Osteoblast (primary cell): Measurements from ENCODE around the gene NCOA4. TPM values are rescaled to one million over a fixed set of nuclear protein-coding genes. Genes with fewer than 3 reads are reported as not detected.

ENCODE experiments used
- DNase-seq: peaks from one replicate; pipeline ENCODE4 v3.0.0; 2011; ENCODE audit warnings: low spot score, mixed read lengths; ENCODE audit not compliant: insufficient read length; ENCODE audit errors: missing footprints
- H2AFZ ChIP-seq: 2 replicates; pipeline ENCODE4 v1.6.0; 2011; ENCODE audit warnings: mild to moderate bottlenecking, low read length
- H3K27ac ChIP-seq: 2 replicates; pipeline ENCODE4 v1.5.1; 2011; ENCODE audit warnings: mild to moderate bottlenecking, low read depth, low read length, moderate library complexity
- H3K27me3 ChIP-seq: 2 replicates; pipeline ENCODE4 v1.6.0; 2012; ENCODE audit warnings: mild to moderate bottlenecking, control low read depth, inconsistent platforms, low read length, moderate library complexity; ENCODE audit not compliant: insufficient read depth
- H3K36me3 ChIP-seq: 2 replicates; pipeline ENCODE4 v1.5.1; 2011; ENCODE audit warnings: mild to moderate bottlenecking, low read length, control low read depth, moderate library complexity; ENCODE audit not compliant: insufficient read depth
- H3K4me1 ChIP-seq: 2 replicates; pipeline ENCODE4 v1.5.1; 2011; ENCODE audit warnings: mild to moderate bottlenecking, low read length, control low read depth, moderate library complexity; ENCODE audit not compliant: insufficient read depth
- H3K4me2 ChIP-seq: 2 replicates; pipeline ENCODE4 v1.6.0; 2011; ENCODE audit warnings: mild to moderate bottlenecking, low read length; ENCODE audit not compliant: insufficient read depth
- H3K4me3 ChIP-seq: fragments of 200-600 bp; sonication (generic); 3 replicates; pipeline ENCODE4 v1.5.1; 2012; ENCODE audit warnings: mild to moderate bottlenecking, low read length, inconsistent platforms; ENCODE audit not compliant: insufficient read depth
- H3K79me2 ChIP-seq: 2 replicates; pipeline ENCODE4 v1.6.0; 2012; ENCODE audit warnings: mild to moderate bottlenecking, low read length, control low read depth, inconsistent platforms; ENCODE audit not compliant: insufficient read depth
- H3K9me3 ChIP-seq: 2 replicates; pipeline ENCODE4 v1.5.1; 2011; ENCODE audit warnings: low read depth, low read length, control low read depth
- H4K20me1 ChIP-seq: 2 replicates; pipeline ENCODE4 v1.6.0; 2012; ENCODE audit warnings: mild to moderate bottlenecking, low read length, control low read depth; ENCODE audit not compliant: insufficient read depth
- CTCF ChIP-seq: IDR thresholded peaks from 2 replicates; pipeline ENCODE4 v1.5.1; 2011; ENCODE audit warnings: mild to moderate bottlenecking, low read depth, low read length, moderate library complexity; ENCODE audit errors: extremely low read depth
- total RNA-seq: library from RNA; depleted of rRNA; stranded (reverse); fragments of >200 nt; gene quantifications from 2 replicates; pipeline ENCODE4 v1.2.3, GENCODE V29; 2012

Gene NCOA4
- total RNA-seq, 1 donor, result 260 TPM

- no peak overlapping the region for H2AFZ ChIP-seq
- H3K27me3 ChIP-seq, result no peaks in the 10 kb centered on the region
- H3K27ac ChIP-seq, result peak overlapping the region; percentile 97
- no peak for TF ChIP-seq CTCF
- no peak for DNase-seq
- H3K79me2 ChIP-seq, result peaks cover 86% of the 10 kb centered on the region
- peaks cover 92% of the 10 kb centered on the region for H3K4me1 ChIP-seq
- peaks cover 21% of the 10 kb centered on the region for H3K36me3 ChIP-seq
- H3K4me3 ChIP-seq, result no peak overlapping the region
- H4K20me1 ChIP-seq, result peaks cover 42% of the 10 kb centered on the region
- no peaks in the 10 kb centered on the region for H3K9me3 ChIP-seq
- H3K4me2 ChIP-seq, result peak overlapping the region; percentile 14
Measured at GRCh38 chr10:46019177-46019528, 11.3 kb downstream of the NCOA4 start.

GRCh38 chr10:46018453-46019176, 11.8 kb downstream of the NCOA4 start:
- peaks cover 87% of the 10 kb centered on the region for H3K4me1 ChIP-seq

GRCh38 chr10:46017733-46018132, 12.7 kb downstream of the NCOA4 start:
- no peaks in the 10 kb centered on the region for H3K27me3 ChIP-seq
- H3K4me3 ChIP-seq, result no peak overlapping the region
- peaks cover 35% of the 10 kb centered on the region for H3K36me3 ChIP-seq
- peaks cover 83% of the 10 kb centered on the region for H3K4me1 ChIP-seq
- H2AFZ ChIP-seq, result no peak overlapping the region
- no peak for TF ChIP-seq CTCF
- peak overlapping the region; percentile 97 for H3K27ac ChIP-seq
- no peaks in the 10 kb centered on the region for H3K9me3 ChIP-seq
- H3K4me2 ChIP-seq, result peak overlapping the region; percentile 14
- DNase-seq, result no peak
- peaks cover 84% of the 10 kb centered on the region for H3K79me2 ChIP-seq
- H4K20me1 ChIP-seq, result peaks cover 36% of the 10 kb centered on the region

More at GRCh38 chr10:46018453-46019176, 11.8 kb downstream of the NCOA4 start:
- no peak for DNase-seq
- Histone ChIP-seq H3K27me3 (no peaks in the 10 kb centered on the region), H3K36me3 (peaks cover 26% of the 10 kb centered on the region), H3K4me2 (peak overlapping the region; percentile 14), H4K20me1 (peaks cover 38% of the 10 kb centered on the region), H2AFZ (no peak overlapping the region), H3K27ac (peak overlapping the region; percentile 97), H3K4me3 (no peak overlapping the region), H3K79me2 (peaks cover 82% of the 10 kb centered on the region), H3K9me3 (no peaks in the 10 kb centered on the region)
- no peak for TF ChIP-seq CTCF

GRCh38 chr10:46016811-46017210, 13.6 kb downstream of the NCOA4 start:
- no peak for TF ChIP-seq CTCF
- DNase-seq, result no peak
- Histone ChIP-seq H3K27ac (peak overlapping the region; percentile 57), H2AFZ (no peak overlapping the region), H3K79me2 (peaks cover 78% of the 10 kb centered on the region), H3K27me3 (no peaks in the 10 kb centered on the region), H3K4me1 (peaks cover 74% of the 10 kb centered on the region), H3K4me3 (no peak overlapping the region), H4K20me1 (peaks cover 36% of the 10 kb centered on the region), H3K36me3 (peaks cover 44% of the 10 kb centered on the region), H3K9me3 (no peaks in the 10 kb centered on the region), H3K4me2 (no peak overlapping the region)
